OCI-LY7 (cell line): ENCODE data around the gene SEC14L1. TPM values are rescaled to one million over a fixed set of nuclear protein-coding genes. Genes with fewer than 3 reads are reported as not detected.

Source experiments
- BruUV-seq: library from RNA; stranded (reverse); fragments of 400-500 nt; replicated peaks from 2 replicates; lab custom pipeline; 2021; lab: Mats Ljungman, UMichigan
- CTCF ChIA-PET: fragments of 300-600 bp; sonication (Branson Sonifier 250); formaldehyde crosslinking; loops from one replicate; lab custom pipeline; 2022; ENCODE audit warnings: antibody characterized with exemption; ENCODE audit not compliant: unreplicated experiment; lab: Charles Lee
- POLR2A ChIA-PET: fragments of 300-600 bp; sonication (Branson Sonifier 250); formaldehyde crosslinking; loops from one replicate; lab custom pipeline; 2022; ENCODE audit warnings: antibody characterized with exemption; lab: Charles Lee
- DNase-seq: peaks from one replicate; pipeline ENCODE4 v3.0.0-alpha.2; 2015; ENCODE audit warnings: low spot score
- H2AFZ ChIP-seq: fragments of 200-600 bp; sonication (generic), shearing (Covaris generic); 2 replicates; pipeline ENCODE4 v1.6.1; 2014; ENCODE audit warnings: mild to moderate bottlenecking, antibody characterized with exemption, low read length, moderate library complexity
- H3K27ac ChIP-seq: fragments of 200-600 bp; sonication (generic); 2 replicates; pipeline ENCODE4 v1.5.1; 2014; ENCODE audit warnings: mixed run types, low read depth, mild to moderate bottlenecking, moderate library complexity, low read length, inconsistent platforms; ENCODE audit not compliant: poor library complexity, severe bottlenecking
- H3K36me3 ChIP-seq: fragments of 200-600 bp; sonication (generic); 2 replicates; pipeline ENCODE4 v1.6.1; 2014; ENCODE audit warnings: mild to moderate bottlenecking, antibody characterized with exemption, low read length, moderate library complexity, mixed read lengths; ENCODE audit not compliant: insufficient read depth
- H3K4me1 ChIP-seq: fragments of 200-600 bp; sonication (generic); 2 replicates; pipeline ENCODE4 v1.5.1; 2014; ENCODE audit warnings: mild to moderate bottlenecking, low read length; ENCODE audit not compliant: insufficient read depth, poor library complexity, severe bottlenecking
- H3K4me2 ChIP-seq: fragments of 200-600 bp; sonication (generic); 2 replicates; pipeline ENCODE4 v1.6.1; 2014; ENCODE audit warnings: mild to moderate bottlenecking, low read length
- H3K4me3 ChIP-seq: fragments of 200-600 bp; sonication (generic); 2 replicates; pipeline ENCODE4 v1.5.1; 2014; ENCODE audit warnings: mild to moderate bottlenecking, low read depth, low read length; ENCODE audit not compliant: poor library complexity, severe bottlenecking
- H3K79me2 ChIP-seq: fragments of 200-600 bp; sonication (generic); 2 replicates; pipeline ENCODE4 v1.6.1; 2016; ENCODE audit warnings: low read depth, mild to moderate bottlenecking, low read length, moderate library complexity, mixed read lengths; ENCODE audit not compliant: insufficient read depth
- H3K9me2 ChIP-seq: fragments of 200-600 bp; sonication (generic); 2 replicates; pipeline ENCODE4 v1.6.1; 2016; ENCODE audit warnings: mild to moderate bottlenecking, low read length, mixed read lengths; ENCODE audit not compliant: insufficient read depth
- H3K9me3 ChIP-seq: fragments of 200-600 bp; sonication (generic); 2 replicates; pipeline ENCODE4 v1.6.1; 2014; ENCODE audit warnings: mild to moderate bottlenecking, mixed run types, low read length, mixed read lengths
- H4K20me1 ChIP-seq: fragments of 200-600 bp; sonication (generic); 2 replicates; pipeline ENCODE4 v1.6.1; 2014; ENCODE audit warnings: mild to moderate bottlenecking, antibody characterized with exemption, low read length, moderate library complexity, mixed read lengths; ENCODE audit not compliant: insufficient read depth
- EZH2phosphoT487 ChIP-seq: fragments of 200-600 bp; sonication (generic); IDR thresholded peaks from 2 replicates; pipeline ENCODE4 v1.6.1; 2018; ENCODE audit warnings: low read depth, borderline replicate concordance, mild to moderate bottlenecking, mixed run types, antibody characterized with exemption, low read length, moderate library complexity, mixed read lengths
- intact Hi-C: fragments of 100-400 bp; cut with micrococcal nuclease; formaldehyde crosslinking; loops from one replicate; pipeline ENCODE4 v1.10.0; 2022; ENCODE audit not compliant: unreplicated experiment
- total RNA-seq, 2 experiments: library from RNA; depleted of rRNA in 1 of 2; stranded (reverse); fragments of >200 nt in 1 of 2; shearing (Covaris generic) in 1 of 2; gene quantifications; 2 replicates each; pipeline ENCODE4 v1.2.3, GENCODE V29; 2014 to 2022
- TF ChIP-seq, protein P1 (sequence below): fragments of 200-600 bp; sonication (generic); conservative IDR thresholded peaks from 2 replicates; pipeline ENCODE4 v1.5.1; 2014; ENCODE audit warnings: mild to moderate bottlenecking, antibody characterized with exemption, low read length, moderate library complexity, mixed read lengths

Gene SEC14L1
- total RNA-seq, 2 experiments from 2014 or later: 137 to 227 TPM

DNA sequence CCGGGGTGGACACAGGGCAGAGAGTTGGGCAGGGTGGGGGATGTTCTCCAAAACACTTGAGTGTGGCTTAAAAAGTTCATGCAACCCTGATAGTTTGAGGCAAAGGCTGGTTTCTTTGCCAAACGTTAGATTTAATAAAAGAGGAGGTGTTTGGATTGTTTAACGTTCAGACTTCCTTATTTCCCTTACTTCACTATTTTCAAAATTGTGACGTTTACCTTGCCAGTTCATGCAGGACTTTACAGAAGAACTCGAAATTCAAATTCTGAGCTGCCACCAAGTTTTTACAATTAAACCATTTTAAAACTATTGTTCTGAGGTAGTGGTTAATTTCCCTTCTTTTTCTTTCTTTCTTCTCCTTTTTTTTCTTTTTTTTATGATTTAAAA lies 5.5 kb downstream of the SEC14L1 start:
- Histone ChIP-seq H3K36me3 (peaks cover 91% of the 10 kb centered on the region), H3K9me2 (no peaks in the 10 kb centered on the region), H3K4me1 (peaks cover 85% of the 10 kb centered on the region), H4K20me1 (peaks cover 27% of the 10 kb centered on the region; the same call in 1 of the 2 replicates), H3K79me2 (peaks cover 94% of the 10 kb centered on the region), H3K4me2 (peak overlapping the region; percentile 87), H3K4me3 (peak overlapping the region; percentile 93), H3K27ac (peak overlapping the region; percentile 95), H3K9me3 (no peaks in the 10 kb centered on the region), H2AFZ (no peak overlapping the region)
- TF ChIP-seq EZH2phosphoT487: no peak
- TF ChIP-seq, protein P1, sequence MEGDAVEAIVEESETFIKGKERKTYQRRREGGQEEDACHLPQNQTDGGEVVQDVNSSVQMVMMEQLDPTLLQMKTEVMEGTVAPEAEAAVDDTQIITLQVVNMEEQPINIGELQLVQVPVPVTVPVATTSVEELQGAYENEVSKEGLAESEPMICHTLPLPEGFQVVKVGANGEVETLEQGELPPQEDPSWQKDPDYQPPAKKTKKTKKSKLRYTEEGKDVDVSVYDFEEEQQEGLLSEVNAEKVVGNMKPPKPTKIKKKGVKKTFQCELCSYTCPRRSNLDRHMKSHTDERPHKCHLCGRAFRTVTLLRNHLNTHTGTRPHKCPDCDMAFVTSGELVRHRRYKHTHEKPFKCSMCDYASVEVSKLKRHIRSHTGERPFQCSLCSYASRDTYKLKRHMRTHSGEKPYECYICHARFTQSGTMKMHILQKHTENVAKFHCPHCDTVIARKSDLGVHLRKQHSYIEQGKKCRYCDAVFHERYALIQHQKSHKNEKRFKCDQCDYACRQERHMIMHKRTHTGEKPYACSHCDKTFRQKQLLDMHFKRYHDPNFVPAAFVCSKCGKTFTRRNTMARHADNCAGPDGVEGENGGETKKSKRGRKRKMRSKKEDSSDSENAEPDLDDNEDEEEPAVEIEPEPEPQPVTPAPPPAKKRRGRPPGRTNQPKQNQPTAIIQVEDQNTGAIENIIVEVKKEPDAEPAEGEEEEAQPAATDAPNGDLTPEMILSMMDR: no peak
- BruUV-seq: TSS peak; percentile 51
- ChIA-PET CTCF (interaction anchor here (0.6 to 3.0 kb wide), 4 partner anchors 58 to 95 kb away, joined by 3 to 13 read pairs (median 4); no protein-coding TSS in a partner anchor), POLR2A (interaction anchor here (0.6 to 2.1 kb wide), 7 partner anchors 11 to 498 kb away, joined by 3 to 9 read pairs (median 5); no protein-coding TSS in a partner anchor)
- intact Hi-C loops: loop anchor here (2.0 to 10.0 kb wide), 4 partner anchors 37 to 259 kb away; no protein-coding TSS in a partner anchor
- no peak for DNase-seq

DNA sequence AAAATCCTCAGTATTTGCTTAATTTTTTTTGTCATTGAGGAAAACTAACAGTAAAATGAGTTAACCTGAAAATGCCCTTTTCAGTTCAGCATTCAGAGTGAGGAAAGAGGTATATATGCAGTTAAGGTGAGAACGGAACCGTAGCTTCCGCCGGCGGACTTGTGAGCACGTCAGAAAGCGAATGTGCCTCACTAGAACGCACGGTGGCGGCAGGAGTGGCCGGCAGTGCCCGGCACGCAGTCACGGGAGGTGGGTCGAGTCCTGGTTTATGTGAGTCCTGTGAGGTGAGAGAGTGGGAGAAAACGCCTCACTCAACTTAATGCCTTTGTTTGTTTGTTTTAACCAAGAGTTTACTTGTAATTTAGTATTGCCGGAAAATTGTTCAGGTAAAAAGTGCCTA lies 6.1 kb downstream of the SEC14L1 start:
- CTCF ChIA-PET: interaction anchor here (0.6 to 3.0 kb wide), 3 partner anchors 58 to 94 kb away, joined by 4 to 13 read pairs (median 5); no protein-coding TSS in a partner anchor
- Histone ChIP-seq H3K4me3 (peak overlapping the region; percentile 93), H4K20me1 (peaks cover 26% of the 10 kb centered on the region; the same call in 1 of the 2 replicates), H2AFZ (no peak overlapping the region), H3K9me2 (no peaks in the 10 kb centered on the region), H3K27ac (peak overlapping the region; percentile 95), H3K9me3 (no peaks in the 10 kb centered on the region), H3K4me2 (peak overlapping the region; percentile 87), H3K79me2 (peaks cover 94% of the 10 kb centered on the region), H3K4me1 (peaks cover 91% of the 10 kb centered on the region), H3K36me3 (peaks cover 92% of the 10 kb centered on the region)
- POLR2A ChIA-PET: interaction anchor here (0.6 to 2.1 kb wide), 4 partner anchors 31 to 274 kb away, joined by 4 to 9 read pairs (median 6); no protein-coding TSS in a partner anchor
- peak; percentile 81 for DNase-seq
- intact Hi-C loops: loop anchor here (1.0 to 10.0 kb wide), 5 partner anchors 36 to 258 kb away; no protein-coding TSS in a partner anchor
- TF ChIP-seq, protein P1: peak; percentile 78
- no peak for TF ChIP-seq EZH2phosphoT487
- no TSS peak for BruUV-seq

DNA sequence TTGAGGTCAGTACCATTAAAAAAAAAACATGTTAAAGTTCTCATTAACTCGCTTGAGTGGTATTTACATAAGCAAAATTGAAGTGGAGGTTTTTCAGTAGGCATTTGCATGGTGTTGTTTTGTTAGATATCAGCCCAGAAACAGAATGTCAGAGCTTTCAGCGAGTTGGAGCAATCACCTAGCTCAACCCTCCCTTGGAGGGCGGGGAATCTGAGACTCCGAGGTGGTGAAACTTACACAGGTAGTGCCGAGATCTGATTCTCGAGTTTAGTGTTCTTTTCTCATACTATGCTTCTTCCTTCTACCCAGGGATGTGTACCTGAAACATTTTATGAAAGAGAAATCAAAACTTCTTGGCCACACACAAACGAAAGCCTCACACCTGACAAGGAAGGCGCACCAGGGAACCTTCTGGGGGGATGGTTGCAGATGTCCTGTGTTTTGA lies 6.6 kb downstream of the SEC14L1 start:
- Histone ChIP-seq H3K4me3 (peak overlapping the region; percentile 93), H3K4me1 (peaks cover 95% of the 10 kb centered on the region), H3K4me2 (peak overlapping the region; percentile 87), H3K79me2 (peaks cover 94% of the 10 kb centered on the region), H4K20me1 (peaks cover 23% of the 10 kb centered on the region; the same call in 1 of the 2 replicates), H3K9me3 (no peaks in the 10 kb centered on the region), H2AFZ (no peak overlapping the region), H3K36me3 (peaks cover 91% of the 10 kb centered on the region), H3K9me2 (no peaks in the 10 kb centered on the region), H3K27ac (peak overlapping the region; percentile 95)
- no TSS peak for BruUV-seq
- ChIA-PET CTCF (interaction anchor here (1.5 to 3.0 kb wide), 2 partner anchors 59 to 64 kb away, joined by 5 to 13 read pairs; no protein-coding TSS in a partner anchor), POLR2A (no interaction called here)
- intact Hi-C loops: loop anchor here (1.0 to 10.0 kb wide), 5 partner anchors 35 to 257 kb away; no protein-coding TSS in a partner anchor
- no peak for TF ChIP-seq EZH2phosphoT487
- TF ChIP-seq, protein P1: no peak
- peak; percentile 71 for DNase-seq
